Astrocyte of the spinal cord (primary cell): ENCODE data around the gene GPR155.

Experiments used
- DNase-seq: peaks from one replicate; pipeline ENCODE4 v3.0.0; 2011; ENCODE audit warnings: low read depth, low spot score
- H3K4me3 ChIP-seq: 2 replicates; pipeline ENCODE4 v1.5.1; 2011; ENCODE audit warnings: low read depth, mild to moderate bottlenecking, low read length, moderate library complexity
- in situ Hi-C: cut with HindIII; loops from 2 replicates; pipeline ENCODE4 v1.10.0; 2017; ENCODE audit warnings: low sequenced_read_pairs
- TF ChIP-seq, protein P1 (sequence below): IDR thresholded peaks from 2 replicates; pipeline ENCODE4 v1.5.1; 2012; ENCODE audit warnings: low read depth, mild to moderate bottlenecking, low read length, inconsistent platforms

Gene GPR155

GRCh38 chr2:174524527-174524926 lies 37.7 kb upstream of the GPR155 start:
- in situ Hi-C loops, result no loop called here
- no peak overlapping the region for H3K4me3 ChIP-seq
- TF ChIP-seq, protein P1, sequence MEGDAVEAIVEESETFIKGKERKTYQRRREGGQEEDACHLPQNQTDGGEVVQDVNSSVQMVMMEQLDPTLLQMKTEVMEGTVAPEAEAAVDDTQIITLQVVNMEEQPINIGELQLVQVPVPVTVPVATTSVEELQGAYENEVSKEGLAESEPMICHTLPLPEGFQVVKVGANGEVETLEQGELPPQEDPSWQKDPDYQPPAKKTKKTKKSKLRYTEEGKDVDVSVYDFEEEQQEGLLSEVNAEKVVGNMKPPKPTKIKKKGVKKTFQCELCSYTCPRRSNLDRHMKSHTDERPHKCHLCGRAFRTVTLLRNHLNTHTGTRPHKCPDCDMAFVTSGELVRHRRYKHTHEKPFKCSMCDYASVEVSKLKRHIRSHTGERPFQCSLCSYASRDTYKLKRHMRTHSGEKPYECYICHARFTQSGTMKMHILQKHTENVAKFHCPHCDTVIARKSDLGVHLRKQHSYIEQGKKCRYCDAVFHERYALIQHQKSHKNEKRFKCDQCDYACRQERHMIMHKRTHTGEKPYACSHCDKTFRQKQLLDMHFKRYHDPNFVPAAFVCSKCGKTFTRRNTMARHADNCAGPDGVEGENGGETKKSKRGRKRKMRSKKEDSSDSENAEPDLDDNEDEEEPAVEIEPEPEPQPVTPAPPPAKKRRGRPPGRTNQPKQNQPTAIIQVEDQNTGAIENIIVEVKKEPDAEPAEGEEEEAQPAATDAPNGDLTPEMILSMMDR, result no peak
- DNase-seq, result no peak

GRCh38 chr2:174522553-174522952 lies 35.7 kb upstream of the GPR155 start:
- TF ChIP-seq, protein P1, result peak; percentile 11
- no peak for DNase-seq
- H3K4me3 ChIP-seq, result no peak overlapping the region
- in situ Hi-C loops, result no loop called here

DNA sequence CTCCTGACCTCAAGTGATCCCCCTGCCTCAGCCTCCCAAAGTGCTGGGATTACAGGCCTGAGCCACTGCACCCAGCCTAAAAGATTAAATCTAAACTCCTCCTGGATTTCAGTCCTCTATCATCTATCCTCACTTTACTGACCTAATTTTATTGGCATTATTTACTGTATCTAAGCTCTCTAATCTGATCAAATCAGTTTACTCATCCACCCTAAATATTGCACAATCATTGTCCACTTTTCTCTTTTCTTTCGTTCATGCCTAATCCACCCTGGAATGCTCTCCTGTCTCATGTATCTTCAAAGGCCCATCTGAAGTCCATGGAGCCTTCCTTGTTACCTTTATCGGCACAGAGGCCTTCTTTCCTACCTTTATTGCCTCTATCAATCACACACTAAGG lies 31.6 kb upstream of the GPR155 start:
- TF ChIP-seq, protein P1, result no peak
- DNase-seq, result no peak
- in situ Hi-C loops, result no loop called here
- no peak overlapping the region for H3K4me3 ChIP-seq

GRCh38 chr2:174516501-174517378 lies 29.9 kb upstream of the GPR155 start:
- TF ChIP-seq, protein P1, result no peak
- no peak overlapping the region for H3K4me3 ChIP-seq
- DNase-seq, result no peak
- in situ Hi-C loops, result no loop called here

- TF ChIP-seq, protein P1, result no peak
- no peak overlapping the region for H3K4me3 ChIP-seq
- no peak for DNase-seq
- in situ Hi-C loops, result no loop called here
Measured at GRCh38 chr2:174512345-174512744, 25.5 kb upstream of the GPR155 start.

DNA sequence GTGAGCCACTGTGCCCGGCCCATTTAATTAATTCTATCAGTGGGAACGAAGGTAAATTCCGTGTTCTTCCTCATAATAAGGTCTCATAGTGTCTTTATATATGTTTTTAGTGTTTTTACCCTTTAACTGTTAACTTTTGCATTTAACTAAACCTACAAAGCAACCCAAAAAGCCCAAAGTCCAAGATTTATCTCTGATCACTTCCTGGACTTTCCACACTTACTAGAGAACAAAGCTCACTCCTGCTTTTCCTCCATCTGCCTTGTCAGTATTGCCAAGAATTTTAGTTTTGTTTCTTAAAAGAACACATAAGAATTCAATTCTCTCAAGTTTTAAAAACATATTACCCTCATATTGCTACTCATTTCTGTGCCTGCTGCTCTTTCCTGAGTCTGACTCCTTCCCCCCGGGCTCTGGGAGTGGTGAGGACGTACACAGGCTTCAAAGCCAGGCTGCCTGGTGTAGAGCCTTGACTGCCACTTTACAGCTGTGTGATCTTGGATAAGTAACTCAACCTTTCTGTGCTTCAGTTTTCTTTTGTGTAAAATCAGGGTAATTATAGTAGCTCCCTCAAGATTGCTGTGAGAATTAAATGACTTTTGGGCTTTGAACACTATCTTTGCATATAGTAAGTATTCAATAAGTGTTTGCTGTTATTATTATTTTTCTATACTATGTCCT lies 24.9 kb upstream of the GPR155 start:
- in situ Hi-C loops, result no loop called here
- TF ChIP-seq, protein P1, result no peak
- H3K4me3 ChIP-seq, result no peak overlapping the region
- no peak for DNase-seq
